H1 (cell line): ENCODE data around the gene VPS18. TPM values are rescaled to one million over a fixed set of nuclear protein-coding genes. Genes with fewer than 3 reads are reported as not detected.

ENCODE experiments used
- CTCF ChIA-PET: fragments of 300-600 bp; sonication (Branson Sonifier 250); formaldehyde crosslinking; loops from one replicate; lab custom pipeline; 2021; ENCODE audit not compliant: partially characterized antibody; lab: Charles Lee
- POLR2A ChIA-PET: fragments of 300-600 bp; sonication (Branson Sonifier 250); formaldehyde crosslinking; loops from one replicate; lab custom pipeline; 2021; ENCODE audit warnings: inconsistent platforms; ENCODE audit not compliant: partially characterized antibody; lab: Charles Lee
- DNase-seq, 2 experiments: peaks; one replicate each; pipeline versions ENCODE4 v3.0.0 to v3.0.0-alpha.2; 2010 to 2022; ENCODE audit warnings: low spot score in 2 of 2, low read depth in 1 of 2, mixed read lengths in 1 of 2
- FAIRE-seq: peaks from 2 replicates; lab custom pipeline; 2011; peaks lifted over from hg19 to GRCh38; lab: Jason Lieb, UNC
- H2AFZ ChIP-seq: 2 replicates; pipeline ENCODE4 v1.8.1; 2012; ENCODE audit warnings: low read length, inconsistent platforms
- H2AK5ac ChIP-seq: 2 replicates; pipeline ENCODE4 v1.6.1; 2013; ENCODE audit warnings: low read depth, low read length
- H2BK120ac ChIP-seq: replicated peaks from 2 replicates; pipeline ENCODE3; 2013; ENCODE audit warnings: low read depth, low read length, inconsistent platforms
- H2BK12ac ChIP-seq: 2 replicates; pipeline ENCODE4 v1.6.1; 2013; ENCODE audit warnings: low read depth, low read length
- H2BK15ac ChIP-seq: 2 replicates; pipeline ENCODE4 v1.6.1; 2013; ENCODE audit warnings: low read length
- H2BK20ac ChIP-seq: 2 replicates; pipeline ENCODE4 v1.6.1; 2013; ENCODE audit warnings: low read length
- H2BK5ac ChIP-seq: 2 replicates; pipeline ENCODE4 v1.6.1; 2013; ENCODE audit warnings: low read depth, low read length
- H3K14ac ChIP-seq: 2 replicates; pipeline ENCODE4 v1.6.1; 2013; ENCODE audit warnings: inconsistent platforms; ENCODE audit not compliant: insufficient read length
- H3K18ac ChIP-seq: 2 replicates; pipeline ENCODE4 v1.6.1; 2013; ENCODE audit warnings: low read length; ENCODE audit errors: extremely low read depth
- H3K23ac ChIP-seq: 2 replicates; pipeline ENCODE4 v1.6.1; 2013; ENCODE audit warnings: inconsistent platforms; ENCODE audit not compliant: insufficient read length
- H3K23me2 ChIP-seq: 2 replicates; pipeline ENCODE4 v1.6.1; 2013; ENCODE audit warnings: low read depth, low read length
- H3K27ac ChIP-seq: 2 replicates; pipeline ENCODE4 v1.6.1; 2011; ENCODE audit warnings: low read depth, low read length, inconsistent platforms
- H3K27me3 ChIP-seq, 4 experiments: replicated peaks in 1 of 4; 1 replicate in 1 of 4; 2 replicates in 3 of 4; pipeline versions ENCODE4 v1.6.1 to v1.8.1; 2011 to 2013; ENCODE audit warnings: low read length in 3 of 4, mild to moderate bottlenecking in 3 of 4, inconsistent platforms in 2 of 4, mixed read lengths in 2 of 4, moderate library complexity in 1 of 4; ENCODE audit not compliant: control insufficient read depth in 3 of 4, insufficient read depth in 3 of 4; ENCODE audit errors: extremely low read depth in 1 of 4
- H3K36me3 ChIP-seq, 4 experiments: 2 replicates each; pipeline versions ENCODE4 v1.6.1 to v1.8.1; 2011 to 2013; ENCODE audit warnings: mild to moderate bottlenecking in 4 of 4, low read length in 3 of 4, moderate library complexity in 2 of 4, control low read depth in 1 of 4, inconsistent platforms in 1 of 4; ENCODE audit not compliant: insufficient read depth in 4 of 4, control insufficient read depth in 2 of 4
- H3K4ac ChIP-seq: replicated peaks from 2 replicates; pipeline ENCODE3; 2013; ENCODE audit warnings: low read length, low read depth, mixed read lengths, inconsistent platforms; ENCODE audit not compliant: insufficient read length
- H3K4me1 ChIP-seq, 4 experiments: replicated peaks in 1 of 4; 1 replicate in 1 of 4; 2 replicates in 3 of 4; pipeline versions ENCODE4 v1.6.1 to v1.8.1; 2011 to 2013; ENCODE audit warnings: low read length in 3 of 4, inconsistent platforms in 2 of 4, mixed read lengths in 1 of 4; ENCODE audit not compliant: insufficient read depth in 4 of 4, control insufficient read depth in 3 of 4
- H3K4me2 ChIP-seq, 2 experiments: 2 replicates each; pipeline versions ENCODE4 v1.6.1 to v1.8.1; 2011 to 2013; ENCODE audit warnings: low read depth in 2 of 2, low read length in 2 of 2, control low read depth in 1 of 2, inconsistent platforms in 1 of 2, mild to moderate bottlenecking in 1 of 2; ENCODE audit not compliant: insufficient read depth in 1 of 2
- H3K4me3 ChIP-seq, 4 experiments: fragments of 200-600, 300-600 bp in 1 of 4; sonication (generic), shearing (Covaris generic), sonication (Bioruptor Twin) in 1 of 4; 2 replicates each; pipeline versions ENCODE4 v1.5.1 to v1.8.1; 2011 to 2016; ENCODE audit warnings: low read length in 4 of 4, low read depth in 3 of 4, control low read depth in 2 of 4, inconsistent platforms in 2 of 4, mild to moderate bottlenecking in 2 of 4, mixed read lengths in 1 of 4, moderate library complexity in 1 of 4; ENCODE audit not compliant: insufficient read depth in 2 of 4; ENCODE audit errors: extremely low read depth in 1 of 4
- H3K56ac ChIP-seq: replicated peaks from 2 replicates; pipeline ENCODE3; 2013; ENCODE audit warnings: low read depth, mild to moderate bottlenecking, mixed read lengths, low read length, inconsistent platforms; ENCODE audit not compliant: insufficient read length
- H3K79me1 ChIP-seq: 2 replicates; pipeline ENCODE4 v1.6.1; 2013; ENCODE audit warnings: low read depth, low read length, control low read depth
- H3K79me2 ChIP-seq, 2 experiments: 2 replicates each; pipeline versions ENCODE4 v1.6.1 to v1.8.1; 2012 to 2013; ENCODE audit warnings: low read length in 2 of 2, mild to moderate bottlenecking in 2 of 2, inconsistent platforms in 1 of 2; ENCODE audit not compliant: insufficient read depth in 2 of 2, control insufficient read depth in 1 of 2
- H3K9ac ChIP-seq, 4 experiments: replicated peaks in 1 of 4; 1 replicate in 1 of 4; 2 replicates in 3 of 4; pipeline versions ENCODE4 v1.6.1 to v1.8.1; 2011 to 2013; ENCODE audit warnings: low read depth in 3 of 4, low read length in 3 of 4, control low read depth in 2 of 4, mild to moderate bottlenecking in 2 of 4, moderate library complexity in 2 of 4, inconsistent platforms in 1 of 4; ENCODE audit errors: extremely low read depth in 1 of 4
- H3K9me3 ChIP-seq, 2 experiments: 2 replicates each; pipeline versions ENCODE4 v1.6.1 to v1.8.1; 2012 to 2013; ENCODE audit warnings: mild to moderate bottlenecking in 2 of 2, moderate library complexity in 2 of 2, control low read depth in 1 of 2, inconsistent platforms in 1 of 2, low read depth in 1 of 2, low read length in 1 of 2, mixed read lengths in 1 of 2; ENCODE audit not compliant: insufficient read depth in 2 of 2
- H4K20me1 ChIP-seq, 2 experiments: replicated peaks in 1 of 2; 2 replicates each; pipeline versions ENCODE3 to v1.8.1; 2011 to 2013; ENCODE audit warnings: inconsistent platforms in 2 of 2, low read length in 2 of 2, mild to moderate bottlenecking in 1 of 2; ENCODE audit not compliant: insufficient read depth in 2 of 2, control insufficient read depth in 1 of 2
- H4K5ac ChIP-seq: 2 replicates; pipeline ENCODE4 v1.6.1; 2013; ENCODE audit warnings: low read length, low read depth, mixed read lengths, inconsistent platforms; ENCODE audit not compliant: insufficient read length
- H4K8ac ChIP-seq: 2 replicates; pipeline ENCODE4 v1.8.0; 2013; ENCODE audit warnings: mild to moderate bottlenecking, moderate library complexity, low read length, inconsistent platforms; ENCODE audit not compliant: insufficient read depth; ENCODE audit errors: extremely low read depth
- H4K91ac ChIP-seq: replicated peaks from 2 replicates; pipeline ENCODE3; 2013; ENCODE audit warnings: low read length, mixed read lengths, inconsistent platforms; ENCODE audit not compliant: insufficient read length
- CBX5 ChIP-seq: fragments of 300-800, 300-1000 bp; sonication (generic); IDR thresholded peaks from 2 replicates; pipeline ENCODE4 v1.7.1; 2016; ENCODE audit warnings: antibody characterized with exemption, low read length, low read depth
- GTF2F1 ChIP-seq: IDR thresholded peaks from 2 replicates; pipeline ENCODE4 v1.6.1; 2012; ENCODE audit warnings: low read depth, low read length, improper control_type of control experiment, borderline replicate concordance
- NANOG ChIP-seq: IDR thresholded peaks from 2 replicates; pipeline ENCODE4 v1.6.1; 2011; ENCODE audit warnings: low read length, low read depth, mild to moderate bottlenecking, inconsistent platforms; ENCODE audit not compliant: insufficient read depth, poor library complexity, severe bottlenecking
- RBBP5 ChIP-seq: IDR thresholded peaks from 2 replicates; pipeline ENCODE4 v1.7.1; 2012; ENCODE audit warnings: low read depth, mild to moderate bottlenecking, inconsistent platforms, low read length, moderate library complexity, borderline replicate concordance
- SIRT6 ChIP-seq: IDR thresholded peaks from one replicate; pipeline ENCODE4 v1.7.1; 2012; ENCODE audit warnings: low read length, inconsistent platforms
- SRF ChIP-seq: IDR thresholded peaks from 2 replicates; pipeline ENCODE4 v1.6.1; 2011; ENCODE audit warnings: mild to moderate bottlenecking, low read depth, low read length, moderate library complexity
- YY1 ChIP-seq: IDR thresholded peaks from 2 replicates; pipeline ENCODE4 v1.6.1; 2011; ENCODE audit warnings: low read depth, mild to moderate bottlenecking, low read length
- WGBS, 2 experiments: shearing (Covaris generic) in 1 of 2; methylation state at CpG; one replicate each; pipeline versions ENCODE4 v1.1.6 to v1.1.7; 2013 to 2015; ENCODE audit warnings: low lambda C conversion rate in 2 of 2, mixed read lengths in 2 of 2, inconsistent platforms in 1 of 2, low coverage in 1 of 2, missing lambda C conversion rate in 1 of 2; ENCODE audit not compliant: insufficient replicate concordance in 2 of 2, insufficient coverage in 1 of 2, insufficient read length in 1 of 2; ENCODE audit errors: extremely low coverage in 1 of 2, missing lambda C conversion rate in 1 of 2; 5-methylcytosine and 5-hydroxymethylcytosine counted together
- polyA plus RNA-seq, 7 experiments: library from polyadenylated mRNA; depleted of rRNA in 3 of 7; stranded (reverse) in 5 of 7; unstranded in 2 of 7; fragments of >200 nt in 5 of 7; fragments of 200-250 nt in 2 of 7; gene quantifications; 1 replicate in 5 of 7; 2 replicates in 1 of 7; 4 replicates in 1 of 7; pipeline versions ENCODE4 v1.2.1 to v1.2.3, GENCODE V29; 2011 to 2013; ENCODE audit warnings: missing spikeins in 2 of 7, mixed read lengths in 2 of 7
- total RNA-seq: library from RNA; stranded (reverse); fragmentation: NEBNext Ultra II Directional; extraction: Animal tissue kit (Norgen Biotek cat#: 25700); gene quantifications from 2 replicates; pipeline ENCODE4 v1.2.1, GENCODE V29; 2021

The VPS18 gene
- total and polyA plus RNA-seq, 2 of the 8 experiments (the other 6 are each of a cell fraction or from before 2014, with no cell fraction given), result 28.9 to 32.7 TPM

DNA sequence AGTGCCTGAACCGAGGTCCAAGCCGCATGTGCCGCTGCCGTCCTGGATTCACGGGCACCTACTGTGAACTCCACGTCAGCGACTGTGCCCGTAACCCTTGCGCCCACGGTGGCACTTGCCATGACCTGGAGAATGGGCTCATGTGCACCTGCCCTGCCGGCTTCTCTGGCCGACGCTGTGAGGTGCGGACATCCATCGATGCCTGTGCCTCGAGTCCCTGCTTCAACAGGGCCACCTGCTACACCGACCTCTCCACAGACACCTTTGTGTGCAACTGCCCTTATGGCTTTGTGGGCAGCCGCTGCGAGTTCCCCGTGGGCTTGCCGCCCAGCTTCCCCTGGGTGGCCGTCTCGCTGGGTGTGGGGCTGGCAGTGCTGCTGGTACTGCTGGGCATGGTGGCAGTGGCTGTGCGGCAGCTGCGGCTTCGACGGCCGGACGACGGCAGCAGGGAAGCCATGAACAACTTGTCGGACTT, 42.0 kb downstream of the VPS18 start:
- no peaks in the 10 kb centered on the region for H3K36me3 ChIP-seq
- H2AFZ ChIP-seq, result no peak overlapping the region
- CTCF ChIA-PET, result interaction anchor here (1.0 to 33.1 kb wide), 5 partner anchors 10 to 55 kb away, joined by 3 to 619 read pairs (median 5); partner anchors contain the start of genes DLL4 and VPS18
- peaks cover 0 to 18% (median 5%) of the 10 kb centered on the region in 4 experiments; a peak in 5 of 7 replicates for H3K4me1 ChIP-seq
- H4K91ac ChIP-seq, result no peak overlapping the region
- H3K23ac ChIP-seq, result no peak overlapping the region
- no peaks in the 10 kb centered on the region for H3K9me3 ChIP-seq
- 95% methylated on average over 27 of the region's 31 CpGs; no CpG with 5 or more reads in 1 of the 2 experiments for WGBS, 2 experiments
- no peak overlapping the region for H2BK5ac ChIP-seq
- 0 out of 2 replicates have a peak overlapping the region, but pooled peaks have one; percentile 50 for H2BK12ac ChIP-seq
- no peaks in the 10 kb centered on the region for H3K79me2 ChIP-seq
- H3K79me1 ChIP-seq, result no peaks in the 10 kb centered on the region
- peaks cover 11 to 50% (median 33%) of the 10 kb centered on the region in 4 experiments for H3K27me3 ChIP-seq
- no peak overlapping the region for H3K4me2 ChIP-seq
- H3K14ac ChIP-seq, result no peak overlapping the region
- FAIRE-seq, result no peak
- peaks cover 2% of the 10 kb centered on the region; the same call in 1 of the 2 replicates for H3K23me2 ChIP-seq
- H2BK15ac ChIP-seq, result no peak overlapping the region
- H2BK20ac ChIP-seq, result no peak overlapping the region
- H3K9ac ChIP-seq, result no peak overlapping the region
- no peak for DNase-seq
- no peak overlapping the region for H2BK120ac ChIP-seq
- no peak overlapping the region for H3K56ac ChIP-seq
- POLR2A ChIA-PET, result interaction anchor here (2.6 to 43.8 kb wide), 2 partner anchors 16 to 17 kb away, joined by 5 to 1505 read pairs; partner anchors contain the start of gene CHAC1
- H3K4ac ChIP-seq, result no peak overlapping the region
- H3K4me3 ChIP-seq, result no peak overlapping the region
- no peak overlapping the region for H2AK5ac ChIP-seq
- peak overlapping the region; percentile 51; the same call in 1 of the 2 replicates for H4K8ac ChIP-seq
- no peak overlapping the region for H3K27ac ChIP-seq
- no peak overlapping the region for H3K18ac ChIP-seq
- peaks cover 2 to 5% of the 10 kb centered on the region in 2 experiments for H4K20me1 ChIP-seq
- H4K5ac ChIP-seq, result no peak overlapping the region
- TF ChIP-seq GTF2F1, result no peak
- no peak for TF ChIP-seq NANOG
- TF ChIP-seq RBBP5, result no peak
- TF ChIP-seq SRF, result no peak
- TF ChIP-seq YY1, result no peak
- TF ChIP-seq CBX5, result no peak
- TF ChIP-seq SIRT6, result no peak
